NCI-H510A treated with DMSO at 0.1 percent for 48 hours (cell line): ENCODE data around the gene NCEH1.

Experiments used
- DNase-seq: peaks from one replicate; lab custom pipeline; 2025; lab: John Stamatoyannopoulos, UW

NCEH1 gene

DNA sequence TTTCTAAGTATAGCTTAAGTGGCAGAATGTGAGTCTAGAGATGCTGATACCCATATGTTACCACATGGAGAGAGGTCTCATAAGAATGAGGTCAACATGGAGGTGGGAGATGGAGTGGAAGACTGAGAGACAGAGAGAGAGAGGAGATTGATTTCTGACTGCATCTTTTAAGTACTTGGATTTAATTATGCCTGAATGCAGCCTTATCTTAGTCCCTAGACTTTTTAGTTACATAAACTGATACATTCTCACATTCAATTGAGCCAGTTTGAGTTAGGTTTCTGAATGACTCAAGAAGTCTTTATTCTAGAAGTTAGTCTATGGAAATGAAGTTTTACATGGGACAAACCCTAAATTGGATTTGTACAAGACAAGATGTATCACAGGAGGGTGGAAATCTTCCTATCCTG lies 129.1 kb downstream of the NCEH1 start:
- no peak for DNase-seq

DNA sequence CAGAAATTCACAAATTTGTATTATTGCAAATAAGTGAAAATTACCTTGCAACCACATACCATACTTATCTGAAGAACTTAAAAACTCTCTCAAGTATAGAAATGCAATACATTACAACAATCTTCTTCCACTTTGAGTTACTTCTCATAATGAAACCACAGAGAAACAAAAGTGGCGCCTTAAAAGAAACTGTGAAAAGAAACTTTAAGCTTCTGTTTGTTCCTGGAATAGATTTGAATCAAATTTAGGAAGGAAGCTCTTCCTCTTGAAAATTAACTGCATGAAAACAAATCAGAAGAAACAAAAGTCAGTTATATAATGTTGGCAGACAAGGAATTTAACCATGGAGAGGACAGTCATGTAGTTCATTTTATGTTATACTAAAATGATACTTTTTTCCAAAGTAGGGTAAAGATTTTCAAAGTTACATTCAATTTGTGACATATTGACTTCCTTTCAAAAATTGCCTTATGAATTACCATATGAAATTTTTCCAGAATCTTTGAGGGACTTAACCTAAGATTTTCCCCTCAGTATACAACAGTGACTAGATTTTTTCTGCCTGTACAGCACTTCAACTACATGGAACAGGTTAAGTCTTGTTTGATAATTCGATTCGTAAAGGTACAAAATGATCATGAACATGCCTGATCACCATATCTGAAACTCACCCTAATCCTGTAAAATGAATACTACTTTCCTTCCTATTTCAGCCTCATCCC lies 130.0 kb downstream of the NCEH1 start:
- no peak for DNase-seq
